NB4 (cell line): ENCODE results near the gene IQGAP1.

ENCODE experiments used
- MAX ChIP-seq: IDR thresholded peaks from 2 replicates; pipeline ENCODE4 v1.6.1; 2011; ENCODE audit warnings: low read depth, low read length
- MYC ChIP-seq: IDR thresholded peaks from 2 replicates; pipeline ENCODE4 v1.6.1; 2011; ENCODE audit warnings: low read depth, low read length
- POLR2A ChIP-seq: IDR thresholded peaks from 2 replicates; pipeline ENCODE4 v1.6.1; 2011; ENCODE audit warnings: mild to moderate bottlenecking; ENCODE audit not compliant: insufficient read length; ENCODE audit errors: extremely low read depth
- TF ChIP-seq, protein P1 (sequence below): IDR thresholded peaks from one replicate; pipeline ENCODE4 v1.5.1; 2012; ENCODE audit warnings: low read depth, low read length

GRCh38 chr15:90471769-90472168 lies 83.7 kb downstream of the IQGAP1 start:
- TF ChIP-seq MYC (no peak), POLR2A (no peak), MAX (no peak)
- TF ChIP-seq, protein P1, sequence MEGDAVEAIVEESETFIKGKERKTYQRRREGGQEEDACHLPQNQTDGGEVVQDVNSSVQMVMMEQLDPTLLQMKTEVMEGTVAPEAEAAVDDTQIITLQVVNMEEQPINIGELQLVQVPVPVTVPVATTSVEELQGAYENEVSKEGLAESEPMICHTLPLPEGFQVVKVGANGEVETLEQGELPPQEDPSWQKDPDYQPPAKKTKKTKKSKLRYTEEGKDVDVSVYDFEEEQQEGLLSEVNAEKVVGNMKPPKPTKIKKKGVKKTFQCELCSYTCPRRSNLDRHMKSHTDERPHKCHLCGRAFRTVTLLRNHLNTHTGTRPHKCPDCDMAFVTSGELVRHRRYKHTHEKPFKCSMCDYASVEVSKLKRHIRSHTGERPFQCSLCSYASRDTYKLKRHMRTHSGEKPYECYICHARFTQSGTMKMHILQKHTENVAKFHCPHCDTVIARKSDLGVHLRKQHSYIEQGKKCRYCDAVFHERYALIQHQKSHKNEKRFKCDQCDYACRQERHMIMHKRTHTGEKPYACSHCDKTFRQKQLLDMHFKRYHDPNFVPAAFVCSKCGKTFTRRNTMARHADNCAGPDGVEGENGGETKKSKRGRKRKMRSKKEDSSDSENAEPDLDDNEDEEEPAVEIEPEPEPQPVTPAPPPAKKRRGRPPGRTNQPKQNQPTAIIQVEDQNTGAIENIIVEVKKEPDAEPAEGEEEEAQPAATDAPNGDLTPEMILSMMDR, result no peak
